ENCODE results near the gene PROCA1. TPM values are rescaled to one million over a fixed set of nuclear protein-coding genes. Genes with fewer than 3 reads are reported as not detected.

The PROCA1 gene
- total RNA-seq (2022; extraction: Qiagen RNA extraction): 0.94 to 1.5 TPM (median 1.3 TPM) in 5 replicates

DNA sequence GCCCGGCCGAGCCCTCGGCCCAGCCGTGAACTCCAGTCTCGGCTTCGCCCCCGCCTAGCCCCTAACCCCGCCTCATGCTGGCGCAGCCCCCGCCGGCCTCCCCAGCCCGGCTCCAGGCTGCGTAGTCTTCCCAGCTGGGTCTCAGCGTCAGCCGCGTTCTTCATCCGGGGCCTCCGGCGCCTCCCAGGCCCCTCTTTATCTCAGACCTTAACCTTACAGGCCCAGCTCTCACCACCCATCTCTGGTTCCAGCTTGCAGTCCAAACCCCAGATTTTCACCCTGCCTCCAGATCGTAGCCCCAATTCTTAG lies at the start of gene PROCA1:
Gene PROCA1, minus strand, starts transcription at position 166 of the 309 bp plus-strand sequence. CDS start 228 bp downstream, outside the sequence.

GRCh38 chr17:28743243-28744103 lies 31.8 kb upstream of the PROCA1 start, which contains the start of gene TRAF4:
TSS of gene TRAF4 (plus strand) at chr17:28744011. CDS start at chr17:28744113, 102 bp downstream.

GRCh38 chr17:28728364-28729200 lies 16.9 kb upstream of the PROCA1 start, which contains the start of gene NEK8:
TSS of gene NEK8 (plus strand) at chr17:28728788. CDS start at chr17:28728814, 26 bp downstream.

DNA sequence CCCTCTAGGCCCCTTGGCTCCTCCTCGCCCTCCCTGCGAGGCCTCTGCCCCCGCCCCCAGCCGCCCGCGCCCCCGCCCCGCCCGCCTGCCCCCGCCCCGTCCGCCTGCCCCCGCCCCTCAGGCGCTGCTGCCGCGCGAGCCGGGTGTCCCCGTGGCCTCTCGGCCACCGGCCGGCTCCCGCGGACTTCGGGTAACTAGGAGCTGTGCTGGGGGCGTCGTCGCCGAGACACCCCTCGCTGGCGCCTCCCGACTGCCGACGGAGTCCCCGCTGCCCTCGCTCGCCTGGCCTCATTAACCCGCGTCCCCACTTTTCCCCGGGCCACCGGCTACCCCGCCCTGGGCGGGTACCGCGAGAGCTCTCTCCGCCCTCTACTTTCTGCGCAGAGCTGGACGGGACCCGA lies 14.5 kb upstream of the PROCA1 start, which contains the start of gene TLCD1:
Gene TLCD1, minus strand, starts transcription at position 8 of the 401 bp plus-strand sequence. CDS start 136 bp downstream, outside the sequence.

GRCh38 chr17:28717578-28718332 lies 6.1 kb upstream of the PROCA1 start, which contains the start of gene RAB34:
TSS of gene RAB34 (minus strand) at chr17:28717868. CDS start at chr17:28717266, 602 bp downstream.

GRCh38 chr17:28661635-28662526 lies 49.8 kb downstream of the PROCA1 start, which contains the start of the genes SDF2 and SUPT6H:
TSS of gene SDF2 (minus strand) at chr17:28661906. CDS start at chr17:28661876, 30 bp downstream.
TSS of gene SUPT6H (plus strand) at chr17:28662205. CDS start at chr17:28673402, 11,197 bp downstream.

Other genes starting within 250 kb of the PROCA1 start
- 0.12 to 0.19 TPM (median 0.17 TPM) in 4 of 5 replicates, not detected in the other for gene SLC13A2, start 238.2 kb downstream of the PROCA1 start, total RNA-seq (2022; extraction: Qiagen RNA extraction)
- gene FOXN1, start 205.5 kb downstream of the PROCA1 start, total RNA-seq (2022; extraction: Qiagen RNA extraction): 0.04 to 0.08 TPM (median 0.06 TPM) in 3 of 5 replicates, not detected in the others
- 24.1 to 32.8 TPM (median 30.7 TPM) in 5 replicates for gene UNC119, start 159.3 kb downstream of the PROCA1 start, total RNA-seq (2022; extraction: Qiagen RNA extraction)
- 54.1 to 62.3 TPM (median 59.6 TPM) in 5 replicates for gene PIGS, start 140.4 kb downstream of the PROCA1 start, total RNA-seq (2022; extraction: Qiagen RNA extraction)
- 1.6 to 2.4 TPM (median 2.1 TPM) in 5 replicates for gene ALDOC, start 135.0 kb downstream of the PROCA1 start, total RNA-seq (2022; extraction: Qiagen RNA extraction)
- 73.4 to 82.5 TPM (median 76.4 TPM) in 5 replicates for gene SPAG5, start 112.9 kb downstream of the PROCA1 start, total RNA-seq (2022; extraction: Qiagen RNA extraction)
- gene RSKR, start 97.7 kb downstream of the PROCA1 start, total RNA-seq (2022; extraction: Qiagen RNA extraction): 2.5 to 5.1 TPM (median 4.1 TPM) in 5 replicates
- gene BLTP2, start 66.7 kb downstream of the PROCA1 start, total RNA-seq (2022; extraction: Qiagen RNA extraction): 52.1 to 72.8 TPM (median 58.9 TPM) in 5 replicates
- gene SDF2, start 50.0 kb downstream of the PROCA1 start, total RNA-seq (2022; extraction: Qiagen RNA extraction): 76.6 to 84.1 TPM (median 79.5 TPM) in 5 replicates
- gene SUPT6H, start 49.7 kb downstream of the PROCA1 start, total RNA-seq (2022; extraction: Qiagen RNA extraction): 63.2 to 74.0 TPM (median 72.8 TPM) in 5 replicates
- gene RAB34, start 6.0 kb upstream of the PROCA1 start, total RNA-seq (2022; extraction: Qiagen RNA extraction): 206 to 245 TPM (median 234 TPM) in 5 replicates
- gene RPL23A, start 8.1 kb upstream of the PROCA1 start, total RNA-seq (2022; extraction: Qiagen RNA extraction): 2,043 to 2,209 TPM (median 2,092 TPM) in 5 replicates
- gene TLCD1, start 14.3 kb upstream of the PROCA1 start, total RNA-seq (2022; extraction: Qiagen RNA extraction): 34.3 to 51.2 TPM (median 45.0 TPM) in 5 replicates
- gene NEK8, start 16.9 kb upstream of the PROCA1 start, total RNA-seq (2022; extraction: Qiagen RNA extraction): 3.1 to 5.0 TPM (median 4.1 TPM) in 5 replicates
- 59.0 to 90.5 TPM (median 85.4 TPM) in 5 replicates for gene TRAF4, start 32.1 kb upstream of the PROCA1 start, total RNA-seq (2022; extraction: Qiagen RNA extraction)
- gene FAM222B, start 130.9 kb upstream of the PROCA1 start, total RNA-seq (2022; extraction: Qiagen RNA extraction): 35.0 to 42.5 TPM (median 38.8 TPM) in 5 replicates
- gene ERAL1, start 143.1 kb upstream of the PROCA1 start, total RNA-seq (2022; extraction: Qiagen RNA extraction): 69.4 to 88.1 TPM (median 83.9 TPM) in 5 replicates
- 75.7 to 87.8 TPM (median 85.9 TPM) in 5 replicates for gene FLOT2, start 185.8 kb upstream of the PROCA1 start, total RNA-seq (2022; extraction: Qiagen RNA extraction)
- gene DHRS13, start 191.2 kb upstream of the PROCA1 start, total RNA-seq (2022; extraction: Qiagen RNA extraction): 5.3 to 7.1 TPM (median 6.2 TPM) in 5 replicates
- gene PHF12, start 239.6 kb upstream of the PROCA1 start, total RNA-seq (2022; extraction: Qiagen RNA extraction): 27.2 to 32.6 TPM (median 29.3 TPM) in 5 replicates